ENCODE measurements around the gene CCNK. TPM values are rescaled to one million over a fixed set of nuclear protein-coding genes. Genes with fewer than 3 reads are reported as not detected.

CCNK gene
- total and polyA plus RNA-seq, 5 donors = 12.2 to 36.5 (median 30.9) TPM

GRCh38 chr14:99521176-99522024 lies 40.2 kb downstream of the CCNK start:
- H3K4me1 ChIP-seq (ENCODE audit: control insufficient read depth, insufficient read depth, low read length) = peaks cover 3% of the 10 kb centered on the region
- H3K9me3 ChIP-seq (ENCODE audit: control insufficient read depth, low read length) = no peaks in the 10 kb centered on the region
- no peak overlapping the region for H3K4me3 ChIP-seq (ENCODE audit: low read length)
- no peak for ATAC-seq
- DNase-seq = peak in 2 of 3 donors; percentile 31 to 40
- no peaks in the 10 kb centered on the region for H3K27me3 ChIP-seq (ENCODE audit: control insufficient read depth, insufficient read depth)
- WGBS = 92% methylated on average over 25 of the region's 25 CpGs
- intact Hi-C loops (cut with DNase I) = no loop called here
- H3K27ac ChIP-seq (ENCODE audit: low read length) = no peak overlapping the region

- H3K4me1 ChIP-seq (ENCODE audit: control insufficient read depth, insufficient read depth, low read length) = peaks cover 3% of the 10 kb centered on the region
- no peak overlapping the region for H3K4me3 ChIP-seq (ENCODE audit: low read length)
- DNase-seq (peak in 2 of 3 donors; percentile 44 to 46), ATAC-seq (no peak)
- WGBS = 83% methylated on average over 18 of the region's 18 CpGs
- H3K27ac ChIP-seq (ENCODE audit: low read length) = no peak overlapping the region
- no peaks in the 10 kb centered on the region for H3K27me3 ChIP-seq (ENCODE audit: control insufficient read depth, insufficient read depth)
- H3K9me3 ChIP-seq (ENCODE audit: control insufficient read depth, low read length) = no peaks in the 10 kb centered on the region
- intact Hi-C loops (cut with DNase I) = no loop called here
Measured at GRCh38 chr14:99522025-99522401, 40.8 kb downstream of the CCNK start.

DNA sequence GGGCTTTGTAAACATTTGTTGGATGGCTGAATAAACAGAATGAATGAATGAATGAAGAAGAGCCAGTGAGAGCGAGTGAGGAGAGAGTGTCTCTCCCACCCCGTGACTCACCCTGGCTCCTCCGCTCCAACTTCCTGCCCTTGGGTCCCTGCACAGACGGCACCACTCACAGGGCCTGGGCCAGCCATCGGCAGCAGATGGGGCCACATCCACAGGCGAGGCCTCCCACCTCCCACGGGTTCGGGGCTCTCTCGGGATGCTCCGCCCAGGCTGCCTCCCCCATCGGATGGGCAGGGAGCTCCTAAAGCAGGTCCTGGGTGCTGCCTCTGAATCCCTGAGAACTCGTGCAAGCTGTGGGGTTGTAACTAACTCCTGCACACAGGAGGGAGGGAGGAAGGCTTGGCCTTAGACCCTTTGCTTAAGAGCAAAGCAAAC lies 41.3 kb downstream of the CCNK start:
- ATAC-seq (peak; percentile 28 to 50), DNase-seq (peak; percentile 56 to 69 (median 65))
- intact Hi-C loops (cut with DNase I) = no loop called here
- Histone ChIP-seq H3K27ac (ENCODE audit: low read length) (no peak overlapping the region), H3K4me1 (ENCODE audit: control insufficient read depth, insufficient read depth, low read length) (peaks cover 3% of the 10 kb centered on the region), H3K4me3 (ENCODE audit: low read length) (no peak overlapping the region), H3K9me3 (ENCODE audit: control insufficient read depth, low read length) (no peaks in the 10 kb centered on the region), H3K27me3 (ENCODE audit: control insufficient read depth, insufficient read depth) (no peaks in the 10 kb centered on the region)
- 43% methylated on average over 12 of the region's 12 CpGs for WGBS

DNA sequence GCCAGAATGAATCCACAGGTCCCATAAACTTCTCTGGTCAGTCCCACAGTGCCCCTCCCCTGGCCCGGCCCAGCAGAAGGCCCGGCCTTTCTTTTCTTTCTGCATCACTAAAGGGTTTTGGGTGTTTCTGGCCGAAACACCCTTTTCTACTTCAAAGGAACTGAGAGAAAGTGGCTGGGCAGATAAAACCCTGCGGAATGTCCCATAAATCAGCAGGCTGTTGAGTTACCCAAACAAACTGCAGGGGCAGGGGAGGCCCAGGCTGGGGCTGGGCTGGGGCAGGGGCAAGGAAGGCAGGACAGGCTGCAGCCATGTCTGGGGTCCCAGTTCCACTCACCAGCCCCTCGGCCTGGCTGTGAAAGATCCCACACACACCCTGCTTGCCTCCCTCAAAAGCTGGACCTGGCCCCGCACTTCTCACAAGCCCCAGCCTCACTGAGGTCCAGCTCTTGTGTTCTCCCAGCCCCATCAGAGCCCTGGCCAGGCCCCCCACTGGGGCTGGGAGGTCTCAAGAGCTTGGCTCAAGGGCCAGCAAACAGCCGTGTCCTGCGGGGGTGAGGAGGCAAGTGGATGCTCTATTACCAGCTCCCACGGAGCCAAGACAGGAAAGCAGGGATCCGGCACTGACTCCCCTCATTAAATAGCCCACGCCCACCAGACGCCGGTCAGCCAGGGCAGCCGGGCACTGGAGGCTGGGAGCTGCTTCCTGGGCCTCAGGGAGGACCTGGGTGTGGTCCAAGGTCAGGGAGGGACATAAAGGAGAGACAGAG lies 41.9 kb downstream of the CCNK start:
- Histone ChIP-seq H3K4me1 (ENCODE audit: control insufficient read depth, insufficient read depth, low read length) (peaks cover 3% of the 10 kb centered on the region), H3K4me3 (ENCODE audit: low read length) (no peak overlapping the region), H3K27me3 (ENCODE audit: control insufficient read depth, insufficient read depth) (no peaks in the 10 kb centered on the region), H3K9me3 (ENCODE audit: control insufficient read depth, low read length) (no peaks in the 10 kb centered on the region), H3K27ac (ENCODE audit: low read length) (no peak overlapping the region)
- intact Hi-C loops (cut with DNase I) = no loop called here
- 67% methylated on average over 14 of the region's 14 CpGs for WGBS
- ATAC-seq (no peak), DNase-seq (peak; percentile 26 to 51 (median 44))

DNA sequence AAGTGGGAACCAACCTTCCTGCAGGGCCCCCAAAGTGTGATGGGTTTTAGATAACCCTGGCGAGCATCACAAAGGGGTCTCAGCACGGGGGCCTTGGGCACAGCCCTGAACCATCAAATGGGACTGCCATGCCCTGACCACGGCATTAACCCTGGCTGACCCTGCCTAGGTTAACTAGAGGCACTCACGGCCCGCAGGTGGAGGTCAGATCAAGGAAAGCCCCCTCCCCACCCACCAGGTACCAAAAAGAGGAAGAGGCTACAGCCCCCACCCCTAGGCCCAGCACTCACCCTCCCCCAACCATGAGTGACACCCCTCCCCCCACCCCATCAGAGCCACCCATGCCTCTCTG lies 42.5 kb downstream of the CCNK start:
- DNase-seq = peak in 1 of 3 donors; percentile 11
- 86% methylated on average over 5 of the region's 5 CpGs for WGBS
- Histone ChIP-seq H3K4me1 (ENCODE audit: control insufficient read depth, insufficient read depth, low read length) (peaks cover 3% of the 10 kb centered on the region), H3K27ac (ENCODE audit: low read length) (no peak overlapping the region), H3K9me3 (ENCODE audit: control insufficient read depth, low read length) (no peaks in the 10 kb centered on the region), H3K4me3 (ENCODE audit: low read length) (no peak overlapping the region), H3K27me3 (ENCODE audit: control insufficient read depth, insufficient read depth) (no peaks in the 10 kb centered on the region)
- intact Hi-C loops (cut with DNase I) = no loop called here
- ATAC-seq = no peak

DNA sequence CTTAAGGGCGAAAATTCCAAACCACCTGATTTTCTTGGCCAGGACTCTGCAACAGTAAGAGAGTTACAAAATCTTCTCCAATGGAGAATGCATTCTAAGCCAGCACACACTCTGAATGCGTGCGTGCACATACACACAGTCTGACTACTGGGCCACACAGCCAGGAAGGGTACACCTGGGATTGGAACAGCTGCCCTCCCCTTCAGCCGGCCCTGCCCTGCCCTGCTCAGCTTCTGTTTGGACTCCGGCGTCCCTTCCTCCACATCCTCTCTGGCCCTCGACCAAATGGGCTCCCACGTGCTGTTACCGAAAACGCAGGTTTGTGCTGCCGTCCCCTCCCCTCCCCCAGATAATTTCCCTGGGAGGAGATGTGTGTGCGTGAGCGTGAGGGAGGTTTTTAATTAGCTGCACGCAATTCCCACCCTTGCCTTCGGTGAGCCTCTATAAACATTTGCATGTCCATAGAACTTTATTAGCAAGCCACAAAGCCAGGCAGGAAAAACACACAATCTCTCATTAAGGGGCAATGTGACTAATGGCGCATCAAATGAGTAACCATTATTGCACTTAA lies 43.0 kb downstream of the CCNK start:
- no peak for ATAC-seq

DNA sequence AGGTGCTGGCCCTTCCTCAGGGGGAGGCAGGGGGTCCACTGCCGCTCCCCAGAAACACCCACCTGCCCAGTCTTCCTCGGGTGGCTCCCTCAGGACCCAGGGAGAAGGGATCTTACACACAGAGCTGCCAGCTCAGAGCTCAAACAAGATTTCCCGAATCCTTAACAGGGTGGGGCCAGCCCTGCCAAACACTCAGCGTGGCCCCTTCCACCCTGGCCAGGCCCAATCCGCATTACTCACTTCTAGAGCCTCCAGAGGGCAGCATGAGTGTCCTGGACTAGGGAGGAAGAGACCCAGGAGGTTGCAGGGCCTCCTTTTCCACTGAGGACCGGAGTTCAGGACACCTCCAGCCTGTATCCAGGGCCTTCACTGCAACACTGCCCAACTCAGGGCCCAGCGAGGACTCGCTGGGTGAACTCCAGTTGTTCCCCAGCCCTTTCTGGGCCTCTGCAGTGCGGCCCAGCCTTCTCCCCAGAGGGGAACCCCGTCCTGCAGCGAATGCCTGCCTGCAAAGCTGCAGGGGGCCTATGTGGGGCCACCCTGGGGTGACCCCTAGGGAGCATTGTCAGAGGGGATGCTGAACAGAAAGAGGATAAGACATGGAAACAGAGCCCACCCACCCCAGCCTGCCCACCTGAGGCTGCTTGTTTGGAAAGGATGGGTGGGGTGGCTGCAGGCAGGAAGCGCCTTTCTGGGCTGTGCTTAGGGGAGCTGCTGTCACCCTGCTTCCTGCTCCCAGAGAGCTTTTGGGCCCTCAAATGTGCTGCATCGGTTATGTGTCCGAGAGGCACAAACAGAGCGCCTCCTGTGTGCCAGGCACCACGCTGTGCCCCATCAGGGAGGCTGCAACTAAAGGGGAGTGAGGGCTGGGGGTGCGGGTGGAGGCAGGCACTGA lies 43.8 kb downstream of the CCNK start:
- no peak overlapping the region for H3K4me3 ChIP-seq (ENCODE audit: low read length)
- peak; percentile 28 to 55 (median 42) for DNase-seq
- intact Hi-C loops (cut with DNase I) = no loop called here
- WGBS = 63% methylated on average over 17 of the region's 17 CpGs
- H3K4me1 ChIP-seq (ENCODE audit: control insufficient read depth, insufficient read depth, low read length) = peaks cover 3% of the 10 kb centered on the region
- H3K27ac ChIP-seq (ENCODE audit: low read length) = no peak overlapping the region
- ATAC-seq = peak; percentile 5 to 63
- no peaks in the 10 kb centered on the region for H3K9me3 ChIP-seq (ENCODE audit: control insufficient read depth, low read length)
- no peaks in the 10 kb centered on the region for H3K27me3 ChIP-seq (ENCODE audit: control insufficient read depth, insufficient read depth)

More for the DNA sequence above, 43.0 kb downstream of the CCNK start:
- Histone ChIP-seq H3K4me3 (ENCODE audit: low read length) (no peak overlapping the region), H3K27me3 (ENCODE audit: control insufficient read depth, insufficient read depth) (no peaks in the 10 kb centered on the region), H3K9me3 (ENCODE audit: control insufficient read depth, low read length) (no peaks in the 10 kb centered on the region), H3K27ac (ENCODE audit: low read length) (no peak overlapping the region), H3K4me1 (ENCODE audit: control insufficient read depth, insufficient read depth, low read length) (peaks cover 3% of the 10 kb centered on the region)
- WGBS = 62% methylated on average over 16 of the region's 16 CpGs
- intact Hi-C loops (cut with DNase I) = no loop called here
- peak; percentile 21 to 57 (median 55) for DNase-seq

- no peak for ATAC-seq
- H3K4me1 ChIP-seq (ENCODE audit: control insufficient read depth, insufficient read depth, low read length) = peaks cover 3% of the 10 kb centered on the region
- no peaks in the 10 kb centered on the region for H3K27me3 ChIP-seq (ENCODE audit: control insufficient read depth, insufficient read depth)
- H3K9me3 ChIP-seq (ENCODE audit: control insufficient read depth, low read length) = no peaks in the 10 kb centered on the region
- no peak overlapping the region for H3K4me3 ChIP-seq (ENCODE audit: low read length)
- intact Hi-C loops (cut with DNase I) = no loop called here
- DNase-seq = peak in 2 of 3 donors; percentile 36 to 56
- no peak overlapping the region for H3K27ac ChIP-seq (ENCODE audit: low read length)
- WGBS = 91% methylated on average over 12 of the region's 12 CpGs
Measured at GRCh38 chr14:99525699-99526080, 44.5 kb downstream of the CCNK start.

- Histone ChIP-seq H3K27ac (ENCODE audit: low read length) (no peak overlapping the region), H3K27me3 (ENCODE audit: control insufficient read depth, insufficient read depth) (no peaks in the 10 kb centered on the region), H3K9me3 (ENCODE audit: control insufficient read depth, low read length) (no peaks in the 10 kb centered on the region), H3K4me1 (ENCODE audit: control insufficient read depth, insufficient read depth, low read length) (peaks cover 3% of the 10 kb centered on the region), H3K4me3 (ENCODE audit: low read length) (no peak overlapping the region)
- 88% methylated on average over 12 of the region's 12 CpGs for WGBS
- ATAC-seq (no peak), DNase-seq (peak in 2 of 3 donors; percentile 14 to 21)
- intact Hi-C loops (cut with DNase I) = no loop called here
Measured at GRCh38 chr14:99527026-99527425, 45.8 kb downstream of the CCNK start.

DNA sequence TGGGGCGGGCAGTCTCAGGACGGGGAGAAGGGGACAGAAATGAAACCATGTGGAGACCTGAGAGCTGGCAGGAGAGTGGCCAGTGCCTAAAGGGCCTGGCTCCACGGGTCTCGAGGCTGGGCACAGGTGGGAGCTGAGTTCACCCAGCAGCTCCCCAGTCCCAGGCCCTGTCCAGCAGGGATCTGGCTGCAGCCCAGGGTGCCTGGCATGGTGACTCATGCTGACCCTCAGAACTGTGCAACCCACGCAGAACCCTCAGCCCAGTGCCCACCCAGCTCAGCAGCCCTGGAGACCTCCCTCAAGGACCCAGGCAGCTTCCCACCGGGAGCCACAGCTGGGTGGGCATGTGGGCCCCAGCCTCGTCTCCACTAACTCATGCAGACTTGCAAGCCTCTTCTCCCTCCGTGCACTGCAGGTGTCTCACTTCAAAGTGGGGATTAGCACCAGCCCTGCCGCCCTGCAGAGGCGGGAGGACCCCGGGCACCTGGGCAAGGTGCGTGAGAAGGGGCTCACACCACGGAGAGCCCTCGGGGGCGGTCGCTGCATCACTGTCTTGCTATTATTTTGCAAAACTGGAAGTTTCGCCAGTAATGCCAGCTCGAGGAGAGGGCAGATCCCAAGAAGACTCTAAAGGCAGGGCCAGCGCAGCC lies 46.3 kb downstream of the CCNK start:
- DNase-seq (peak in 1 of 3 donors; percentile 43), ATAC-seq (no peak)
- WGBS = 84% methylated on average over 19 of the region's 19 CpGs
- Histone ChIP-seq H3K27me3 (ENCODE audit: control insufficient read depth, insufficient read depth) (no peaks in the 10 kb centered on the region), H3K9me3 (ENCODE audit: control insufficient read depth, low read length) (no peaks in the 10 kb centered on the region), H3K4me3 (ENCODE audit: low read length) (no peak overlapping the region), H3K27ac (ENCODE audit: low read length) (no peak overlapping the region), H3K4me1 (ENCODE audit: control insufficient read depth, insufficient read depth, low read length) (peaks cover 3% of the 10 kb centered on the region)
- intact Hi-C loops (cut with DNase I) = no loop called here
